Measurements from ENCODE around the gene ALDH1A3. TPM values are rescaled to one million over a fixed set of nuclear protein-coding genes. Genes with fewer than 3 reads are reported as not detected.

The ALDH1A3 gene
- polyA plus RNA-seq, 4 donors = 3.8 to 37.3 (median 11.4) TPM

- Histone ChIP-seq H3K36me3 (ENCODE audit: control insufficient read depth in 3 of 3, insufficient read depth in 2 of 3, low read depth in 1 of 3, low read length in 3 of 3) (no peaks in the 10 kb centered on the region), H3K4me3 (ENCODE audit: low read depth in 1 of 3, low read length in 3 of 3) (no peak overlapping the region), H3K27me3 (ENCODE audit: control insufficient read depth in 3 of 3, insufficient read depth in 3 of 3, low read length in 3 of 3) (peaks cover 0 to 9% (median 2%) of the 10 kb centered on the region in 3 donors), H3K27ac (ENCODE audit: low read depth in 1 of 3, low read length in 2 of 3) (no peak overlapping the region), H3K4me1 (ENCODE audit: control insufficient read depth in 3 of 3, insufficient read depth in 2 of 3, low read depth in 1 of 3, low read length in 2 of 3) (no peaks in the 10 kb centered on the region), H3K9me3 (ENCODE audit: control insufficient read depth in 2 of 2, insufficient read depth in 1 of 2, low read depth in 1 of 2, low read length in 1 of 2) (no peaks in the 10 kb centered on the region)
- DNase-seq (no peak), FAIRE-seq (no peak)
- WGBS, 3 donors = 52 to 75% (median 59%) methylated on average over 4 of the region's 4 CpGs
Measured at GRCh38 chr15:100852630-100853029, 27.0 kb upstream of the ALDH1A3 start.

- Histone ChIP-seq H3K4me3 (ENCODE audit: low read depth in 1 of 3, low read length in 3 of 3) (no peak overlapping the region), H3K9me3 (ENCODE audit: control insufficient read depth in 2 of 2, insufficient read depth in 1 of 2, low read depth in 1 of 2, low read length in 1 of 2) (no peaks in the 10 kb centered on the region), H3K27ac (ENCODE audit: low read depth in 1 of 3, low read length in 2 of 3) (no peak overlapping the region), H3K27me3 (ENCODE audit: control insufficient read depth in 3 of 3, insufficient read depth in 3 of 3, low read length in 3 of 3) (peaks cover 0 to 9% (median 2%) of the 10 kb centered on the region in 3 donors), H3K4me1 (ENCODE audit: control insufficient read depth in 3 of 3, insufficient read depth in 2 of 3, low read depth in 1 of 3, low read length in 2 of 3) (no peaks in the 10 kb centered on the region), H3K36me3 (ENCODE audit: control insufficient read depth in 3 of 3, insufficient read depth in 2 of 3, low read depth in 1 of 3, low read length in 3 of 3) (no peaks in the 10 kb centered on the region)
- no peak for FAIRE-seq
- no peak for DNase-seq
- 80 to 88% (median 81%) methylated on average over 15 of the region's 15 CpGs for WGBS, 3 donors
Measured at GRCh38 chr15:100853676-100854440, 25.8 kb upstream of the ALDH1A3 start.

- peak; percentile 5 to 16 for DNase-seq
- H3K36me3 ChIP-seq (ENCODE audit: control insufficient read depth in 3 of 3, insufficient read depth in 2 of 3, low read depth in 1 of 3, low read length in 3 of 3) = no peaks in the 10 kb centered on the region
- H3K27me3 ChIP-seq (ENCODE audit: control insufficient read depth in 3 of 3, insufficient read depth in 3 of 3, low read length in 3 of 3) = peaks cover 0 to 2% (median 0%) of the 10 kb centered on the region in 3 donors
Measured at GRCh38 chr15:100856867-100857266, 22.8 kb upstream of the ALDH1A3 start.

GRCh38 chr15:100858294-100858693 is 21.3 kb upstream of the ALDH1A3 start:
- H3K27ac ChIP-seq (ENCODE audit: low read depth in 1 of 3, low read length in 2 of 3) = no peak overlapping the region
- DNase-seq (no peak), FAIRE-seq (no peak)
- H3K36me3 ChIP-seq (ENCODE audit: control insufficient read depth in 3 of 3, insufficient read depth in 2 of 3, low read depth in 1 of 3, low read length in 3 of 3) = no peaks in the 10 kb centered on the region
- H3K27me3 ChIP-seq (ENCODE audit: control insufficient read depth in 3 of 3, insufficient read depth in 3 of 3, low read length in 3 of 3) = peaks cover 0 to 2% (median 0%) of the 10 kb centered on the region in 3 donors
- H3K9me3 ChIP-seq (ENCODE audit: control insufficient read depth in 2 of 2, insufficient read depth in 1 of 2, low read depth in 1 of 2, low read length in 1 of 2) = peaks cover 0 to 8% of the 10 kb centered on the region in 2 donors
- 66 to 83% (median 77%) methylated on average over 2 of the region's 2 CpGs for WGBS, 3 donors
- H3K4me3 ChIP-seq (ENCODE audit: low read depth in 1 of 3, low read length in 3 of 3) = no peak overlapping the region
- H3K4me1 ChIP-seq (ENCODE audit: control insufficient read depth in 3 of 3, insufficient read depth in 2 of 3, low read depth in 1 of 3, low read length in 2 of 3) = no peaks in the 10 kb centered on the region

More at GRCh38 chr15:100856867-100857266, 22.8 kb upstream of the ALDH1A3 start:
- no peak overlapping the region for H3K4me3 ChIP-seq (ENCODE audit: low read depth in 1 of 3, low read length in 3 of 3)
- H3K27ac ChIP-seq (ENCODE audit: low read depth in 1 of 3, low read length in 2 of 3) = no peak overlapping the region
- 6 to 13% (median 9%) methylated on average over 5 of the region's 5 CpGs for WGBS, 3 donors
- H3K9me3 ChIP-seq (ENCODE audit: control insufficient read depth in 2 of 2, insufficient read depth in 1 of 2, low read depth in 1 of 2, low read length in 1 of 2) = peaks cover 0 to 8% of the 10 kb centered on the region in 2 donors
- FAIRE-seq = no peak
- no peaks in the 10 kb centered on the region for H3K4me1 ChIP-seq (ENCODE audit: control insufficient read depth in 3 of 3, insufficient read depth in 2 of 3, low read depth in 1 of 3, low read length in 2 of 3)

- no peak overlapping the region for H3K4me3 ChIP-seq (ENCODE audit: low read depth in 1 of 3, low read length in 3 of 3)
- no peak for FAIRE-seq
Measured at GRCh38 chr15:100859970-100860828, 19.4 kb upstream of the ALDH1A3 start.

GRCh38 chr15:100860829-100861510 is 18.7 kb upstream of the ALDH1A3 start:
- H3K36me3 ChIP-seq (ENCODE audit: control insufficient read depth in 3 of 3, insufficient read depth in 2 of 3, low read depth in 1 of 3, low read length in 3 of 3) = no peaks in the 10 kb centered on the region
- H3K4me1 ChIP-seq (ENCODE audit: control insufficient read depth in 3 of 3, insufficient read depth in 2 of 3, low read depth in 1 of 3, low read length in 2 of 3) = no peaks in the 10 kb centered on the region
- 64 to 71% (median 68%) methylated on average over 14 of the region's 14 CpGs for WGBS, 3 donors
- peaks cover 0 to 8% of the 10 kb centered on the region in 2 donors for H3K9me3 ChIP-seq (ENCODE audit: control insufficient read depth in 2 of 2, insufficient read depth in 1 of 2, low read depth in 1 of 2, low read length in 1 of 2)
- no peak overlapping the region for H3K27ac ChIP-seq (ENCODE audit: low read depth in 1 of 3, low read length in 2 of 3)
- no peaks in the 10 kb centered on the region for H3K27me3 ChIP-seq (ENCODE audit: control insufficient read depth in 3 of 3, insufficient read depth in 3 of 3, low read length in 3 of 3)
- DNase-seq (no peak), FAIRE-seq (no peak)
- no peak overlapping the region for H3K4me3 ChIP-seq (ENCODE audit: low read depth in 1 of 3, low read length in 3 of 3)

More at GRCh38 chr15:100859970-100860828, 19.4 kb upstream of the ALDH1A3 start:
- 85 to 86% (median 85%) methylated on average over 11 of the region's 11 CpGs for WGBS, 3 donors
- Histone ChIP-seq H3K27me3 (ENCODE audit: control insufficient read depth in 3 of 3, insufficient read depth in 3 of 3, low read length in 3 of 3) (no peaks in the 10 kb centered on the region), H3K27ac (ENCODE audit: low read depth in 1 of 3, low read length in 2 of 3) (no peak overlapping the region), H3K4me1 (ENCODE audit: control insufficient read depth in 3 of 3, insufficient read depth in 2 of 3, low read depth in 1 of 3, low read length in 2 of 3) (no peaks in the 10 kb centered on the region), H3K36me3 (ENCODE audit: control insufficient read depth in 3 of 3, insufficient read depth in 2 of 3, low read depth in 1 of 3, low read length in 3 of 3) (no peaks in the 10 kb centered on the region), H3K9me3 (ENCODE audit: control insufficient read depth in 2 of 2, insufficient read depth in 1 of 2, low read depth in 1 of 2, low read length in 1 of 2) (peaks cover 0 to 8% of the 10 kb centered on the region in 2 donors)
- DNase-seq = no peak

- DNase-seq = no peak
- H3K36me3 ChIP-seq (ENCODE audit: control insufficient read depth in 3 of 3, insufficient read depth in 2 of 3, low read depth in 1 of 3, low read length in 3 of 3) = no peaks in the 10 kb centered on the region
- H3K27me3 ChIP-seq (ENCODE audit: control insufficient read depth in 3 of 3, insufficient read depth in 3 of 3, low read length in 3 of 3) = no peaks in the 10 kb centered on the region
- WGBS, 3 donors = 77 to 84% (median 79%) methylated on average over 16 of the region's 16 CpGs
- no peaks in the 10 kb centered on the region for H3K4me1 ChIP-seq (ENCODE audit: control insufficient read depth in 3 of 3, insufficient read depth in 2 of 3, low read depth in 1 of 3, low read length in 2 of 3)
- H3K27ac ChIP-seq (ENCODE audit: low read depth in 1 of 3, low read length in 2 of 3) = no peak overlapping the region
- H3K9me3 ChIP-seq (ENCODE audit: control insufficient read depth in 2 of 2, insufficient read depth in 1 of 2, low read depth in 1 of 2, low read length in 1 of 2) = peaks cover 0 to 8% of the 10 kb centered on the region in 2 donors
- FAIRE-seq = no peak
- H3K4me3 ChIP-seq (ENCODE audit: low read depth in 1 of 3, low read length in 3 of 3) = no peak overlapping the region
Measured at GRCh38 chr15:100861511-100861991, 18.1 kb upstream of the ALDH1A3 start.

- DNase-seq = no peak
- 80 to 82% (median 82%) methylated on average over 6 of the region's 6 CpGs for WGBS, 3 donors
- Histone ChIP-seq H3K36me3 (ENCODE audit: control insufficient read depth in 3 of 3, insufficient read depth in 2 of 3, low read depth in 1 of 3, low read length in 3 of 3) (no peaks in the 10 kb centered on the region), H3K27ac (ENCODE audit: low read depth in 1 of 3, low read length in 2 of 3) (no peak overlapping the region), H3K4me1 (ENCODE audit: control insufficient read depth in 3 of 3, insufficient read depth in 2 of 3, low read depth in 1 of 3, low read length in 2 of 3) (no peaks in the 10 kb centered on the region), H3K9me3 (ENCODE audit: control insufficient read depth in 2 of 2, insufficient read depth in 1 of 2, low read depth in 1 of 2, low read length in 1 of 2) (peaks cover 0 to 8% of the 10 kb centered on the region in 2 donors), H3K4me3 (ENCODE audit: low read depth in 1 of 3, low read length in 3 of 3) (no peak overlapping the region), H3K27me3 (ENCODE audit: control insufficient read depth in 3 of 3, insufficient read depth in 3 of 3, low read length in 3 of 3) (no peaks in the 10 kb centered on the region)
- FAIRE-seq = no peak
Measured at GRCh38 chr15:100862162-100862561, 17.5 kb upstream of the ALDH1A3 start.

All from small intestine (tissue), 7 donors.